Breast epithelium (tissue), 4 donors: ENCODE measurements around the gene IL1RAPL2. TPM values are rescaled to one million over a fixed set of nuclear protein-coding genes. Genes with fewer than 3 reads are reported as not detected.
"Not testable (repeated sequence)": the region's sequence is repeated elsewhere in the genome, so short reads cannot be mapped to it uniquely, and the experiment has no call there.

Source experiments
- DNase-seq, 2 donors: peaks; one replicate each; pipeline ENCODE4 v3.0.0-alpha.2; 2019; ENCODE audit warnings: low spot score in 2 of 2
- H3K27ac ChIP-seq, 2 donors: fragments of 200-600 bp; sonication (generic) in 1 of 2; one replicate each; pipeline ENCODE4 v1.5.1; 2016 to 2019; ENCODE audit warnings: mild to moderate bottlenecking in 1 of 2
- H3K27me3 ChIP-seq, 2 donors: fragments of 200-600 bp; sonication (generic) in 1 of 2; one replicate each; pipeline versions ENCODE4 v1.5.1 to v1.6.0; 2017 to 2019; ENCODE audit warnings: control low read depth in 1 of 2, mild to moderate bottlenecking in 1 of 2
- H3K36me3 ChIP-seq: fragments of 200-600 bp; one replicate; pipeline ENCODE4 v1.5.1; 2019
- H3K4me1 ChIP-seq, 2 donors: fragments of 200-600 bp; sonication (generic); one replicate each; pipeline ENCODE4 v1.5.1; 2016 to 2019; ENCODE audit warnings: control low read depth in 1 of 2
- H3K4me3 ChIP-seq, 3 donors: fragments of 200-600 bp; sonication (generic); 1 replicate in 2 of 3; 2 replicates in 1 of 3; pipeline ENCODE4 v1.5.1; 2016 to 2019; ENCODE audit warnings: mild to moderate bottlenecking in 3 of 3, moderate library complexity in 2 of 3
- H3K9me3 ChIP-seq, 2 donors: fragments of 200-600 bp; sonication (generic) in 1 of 2; one replicate each; pipeline ENCODE4 v1.5.1; 2016 to 2019; ENCODE audit warnings: control low read depth in 1 of 2
- POLR2A ChIP-seq: fragments of 450-650 bp; IDR thresholded peaks from one replicate; pipeline ENCODE4 v1.6.1; 2016; ENCODE audit warnings: antibody characterized with exemption, mild to moderate bottlenecking, moderate library complexity
- POLR2AphosphoS5 ChIP-seq, 3 donors: sonication (generic); formaldehyde crosslinking; IDR thresholded peaks; one replicate each; pipeline ENCODE4 v1.6.1; 2017; ENCODE audit warnings: antibody characterized with exemption in 3 of 3
- intact Hi-C: fragments of 100-400 bp; cut with DNase I; formaldehyde crosslinking; loops from one replicate; pipeline ENCODE4 v1.15.1; 2023; ENCODE audit warnings: low total_unique reads
- total RNA-seq, 3 donors: library from RNA; depleted of rRNA; stranded (reverse); fragments of >200 nt; gene quantifications; one replicate each; pipeline ENCODE4 v1.1.0, GENCODE V29; 2016
- TF ChIP-seq, protein P1 (sequence below), 3 donors: fragments of 450-650 bp; IDR thresholded peaks; one replicate each; pipeline ENCODE4 v1.5.1; 2016 to 2017; ENCODE audit warnings: antibody characterized with exemption in 3 of 3, mild to moderate bottlenecking in 3 of 3, moderate library complexity in 3 of 3

Gene IL1RAPL2
- total RNA-seq, 3 donors from 2014 or later: 0.44 to 0.66 TPM; not detected in 1

DNA sequence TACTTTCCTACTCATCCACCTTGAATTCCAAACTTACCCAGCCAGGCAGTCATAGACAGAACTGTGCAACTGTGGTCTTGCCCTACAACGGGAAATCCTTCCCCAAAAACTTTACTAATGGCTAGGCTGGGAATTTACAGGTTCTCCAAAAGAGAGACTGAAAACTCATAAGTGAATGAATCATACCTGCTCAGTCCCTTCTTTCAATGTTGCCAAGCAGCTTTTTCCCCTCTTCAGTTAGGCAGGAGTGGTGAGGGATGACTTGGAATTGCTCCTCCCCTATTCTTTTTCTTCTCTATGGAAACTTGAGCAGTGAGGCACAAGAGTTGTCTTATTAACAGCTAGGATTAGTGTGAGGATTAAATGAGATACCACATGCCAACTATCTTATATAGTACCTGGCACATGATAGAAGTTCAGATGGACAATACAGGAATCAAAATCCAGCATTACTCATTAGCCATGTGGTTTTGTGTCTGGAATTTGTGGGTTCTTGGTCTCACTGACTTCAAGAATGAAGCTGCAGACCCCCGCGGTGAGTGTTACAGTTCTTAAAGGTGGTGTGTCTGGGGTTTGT, 548.6 kb downstream of the IL1RAPL2 start:
- intact Hi-C loops: no loop called here
- no peak for DNase-seq
- peaks cover 0 to 15% of the 10 kb centered on the region in 2 donors for H3K27me3 ChIP-seq

DNA sequence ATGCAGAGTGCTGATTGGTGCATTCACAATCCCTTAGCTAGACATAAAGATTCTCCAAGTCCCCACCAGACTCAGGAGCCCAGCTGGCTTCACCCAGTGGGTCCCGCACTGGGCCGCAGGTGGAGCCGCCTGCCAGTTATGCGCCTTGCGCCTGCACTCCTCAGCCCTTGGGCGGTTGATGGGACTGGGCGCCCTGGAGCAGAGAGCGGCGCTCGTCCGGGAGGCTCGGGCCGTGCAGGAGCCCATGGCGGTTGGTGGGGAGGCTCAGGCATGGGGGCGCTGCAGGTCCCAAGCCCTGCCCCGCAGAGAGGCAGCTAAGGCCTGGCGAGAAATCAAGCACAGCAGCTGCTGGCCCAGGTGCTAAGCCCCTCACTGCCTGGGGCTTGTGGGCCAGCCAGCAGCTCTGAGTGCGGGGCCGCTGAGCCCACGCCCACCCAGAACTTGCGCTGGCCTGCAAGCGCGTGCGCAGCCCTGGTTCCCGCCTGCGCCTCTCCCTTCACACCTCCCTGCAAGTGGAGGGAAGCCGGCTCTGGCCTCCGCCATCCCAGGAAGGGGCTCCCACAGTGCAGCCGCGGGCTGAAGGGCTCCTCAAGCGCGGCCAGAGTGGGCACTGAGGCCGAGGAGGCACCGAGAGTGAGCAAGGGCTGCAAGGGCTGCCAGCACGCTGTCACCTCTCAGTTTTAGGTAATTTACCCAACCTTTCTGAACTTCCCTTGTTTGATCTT, 549.8 kb downstream of the IL1RAPL2 start:
- intact Hi-C loops, H3K9me3 ChIP-seq, H3K27ac ChIP-seq, H3K36me3 ChIP-seq, DNase-seq, H3K4me1 ChIP-seq, H3K4me3 ChIP-seq: not testable (repeated sequence)
- H3K27me3 ChIP-seq: peaks cover 0 to 16% of the 10 kb centered on the region in 2 donors

More for the DNA sequence above, 548.6 kb downstream of the IL1RAPL2 start:
- H3K27ac ChIP-seq: no peak overlapping the region
- H3K4me3 ChIP-seq: no peak overlapping the region
- no peak for TF ChIP-seq POLR2A
- no peak for TF ChIP-seq POLR2AphosphoS5 (IDR thresholded peaks at IDR 0.05)
- TF ChIP-seq, protein P1, sequence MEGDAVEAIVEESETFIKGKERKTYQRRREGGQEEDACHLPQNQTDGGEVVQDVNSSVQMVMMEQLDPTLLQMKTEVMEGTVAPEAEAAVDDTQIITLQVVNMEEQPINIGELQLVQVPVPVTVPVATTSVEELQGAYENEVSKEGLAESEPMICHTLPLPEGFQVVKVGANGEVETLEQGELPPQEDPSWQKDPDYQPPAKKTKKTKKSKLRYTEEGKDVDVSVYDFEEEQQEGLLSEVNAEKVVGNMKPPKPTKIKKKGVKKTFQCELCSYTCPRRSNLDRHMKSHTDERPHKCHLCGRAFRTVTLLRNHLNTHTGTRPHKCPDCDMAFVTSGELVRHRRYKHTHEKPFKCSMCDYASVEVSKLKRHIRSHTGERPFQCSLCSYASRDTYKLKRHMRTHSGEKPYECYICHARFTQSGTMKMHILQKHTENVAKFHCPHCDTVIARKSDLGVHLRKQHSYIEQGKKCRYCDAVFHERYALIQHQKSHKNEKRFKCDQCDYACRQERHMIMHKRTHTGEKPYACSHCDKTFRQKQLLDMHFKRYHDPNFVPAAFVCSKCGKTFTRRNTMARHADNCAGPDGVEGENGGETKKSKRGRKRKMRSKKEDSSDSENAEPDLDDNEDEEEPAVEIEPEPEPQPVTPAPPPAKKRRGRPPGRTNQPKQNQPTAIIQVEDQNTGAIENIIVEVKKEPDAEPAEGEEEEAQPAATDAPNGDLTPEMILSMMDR (IDR thresholded peaks at IDR 0.05): no peak
- H3K4me1 ChIP-seq: no peaks in the 10 kb centered on the region
- H3K36me3 ChIP-seq: no peaks in the 10 kb centered on the region
- H3K9me3 ChIP-seq: no peaks in the 10 kb centered on the region

DNA sequence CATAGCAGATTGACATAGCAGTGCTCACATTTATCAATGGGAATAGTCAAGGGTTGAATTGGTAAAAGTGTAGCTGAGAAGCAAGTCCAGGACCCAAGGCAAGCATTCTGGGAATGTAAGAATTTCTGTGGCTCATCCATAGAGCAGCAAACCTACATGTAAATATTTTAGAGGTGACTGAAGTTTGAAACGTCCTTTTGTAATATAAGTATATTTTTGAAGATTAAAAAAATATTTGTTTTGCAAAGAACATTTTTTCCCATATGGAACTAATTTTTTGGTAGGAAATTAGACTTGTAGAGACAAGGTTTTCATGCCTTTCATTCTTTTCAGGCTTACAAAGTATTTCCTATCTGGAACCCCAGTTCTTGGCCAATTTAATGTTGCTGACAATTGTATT, 550.5 kb downstream of the IL1RAPL2 start:
- Histone ChIP-seq H3K4me1 (no peaks in the 10 kb centered on the region), H3K27ac (no peak overlapping the region), H3K4me3 (no peak overlapping the region), H3K27me3 (peaks cover 0 to 21% of the 10 kb centered on the region in 2 donors), H3K9me3 (no peaks in the 10 kb centered on the region), H3K36me3 (no peaks in the 10 kb centered on the region)
- TF ChIP-seq, protein P1 (IDR thresholded peaks at IDR 0.05): no peak
- TF ChIP-seq POLR2AphosphoS5 (IDR thresholded peaks at IDR 0.05): no peak
- DNase-seq: no peak
- intact Hi-C loops: no loop called here

DNA sequence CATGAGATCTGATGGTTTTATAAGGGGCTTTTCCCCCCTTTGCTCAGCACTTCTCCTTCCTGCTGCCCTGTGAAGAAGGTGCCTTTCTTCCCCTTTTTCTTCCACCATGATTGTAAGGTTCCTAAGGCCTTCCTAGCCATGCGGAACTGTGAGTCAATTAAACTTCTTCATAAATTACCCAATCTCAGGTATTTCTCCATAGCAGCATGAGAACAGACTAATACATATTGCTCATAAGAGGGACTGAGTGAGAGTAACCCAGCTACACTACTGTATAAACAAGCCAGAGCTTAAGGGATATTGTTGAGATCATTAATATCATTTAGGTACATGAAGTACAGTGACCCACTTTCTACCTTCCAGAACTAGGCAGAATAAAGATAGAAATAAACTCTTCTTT, 551.6 kb downstream of the IL1RAPL2 start:
- Histone ChIP-seq H3K9me3 (no peaks in the 10 kb centered on the region), H3K36me3 (no peaks in the 10 kb centered on the region), H3K27ac (no peak overlapping the region), H3K27me3 (peaks cover 0 to 27% of the 10 kb centered on the region in 2 donors), H3K4me1 (no peaks in the 10 kb centered on the region), H3K4me3 (no peak overlapping the region)
- TF ChIP-seq, protein P1 (IDR thresholded peaks at IDR 0.05): no peak
- TF ChIP-seq POLR2A: no peak
- TF ChIP-seq POLR2AphosphoS5 (IDR thresholded peaks at IDR 0.05): no peak
- intact Hi-C loops: no loop called here
- no peak for DNase-seq

DNA sequence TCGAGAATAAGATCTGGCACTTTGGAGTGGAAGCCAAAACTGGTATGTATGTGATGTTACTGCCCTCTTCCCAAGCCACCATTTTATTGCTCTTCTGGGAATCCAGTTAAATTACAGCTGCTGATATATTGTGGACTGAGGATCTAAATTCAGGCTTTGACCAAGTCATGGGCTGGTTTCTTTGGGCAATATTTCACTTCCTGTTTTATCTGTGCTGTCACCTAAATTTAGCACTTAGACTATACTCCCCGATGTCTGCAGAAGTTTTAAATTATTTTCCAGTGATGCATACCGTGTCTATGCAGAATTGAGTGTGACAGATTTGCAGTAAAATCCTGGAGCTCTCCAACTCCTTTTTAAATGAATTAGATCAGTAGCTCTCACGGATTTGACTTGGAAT, 554.5 kb downstream of the IL1RAPL2 start:
- TF ChIP-seq, protein P1 (IDR thresholded peaks at IDR 0.05): no peak
- TF ChIP-seq POLR2AphosphoS5 (IDR thresholded peaks at IDR 0.05) (no peak), POLR2A (no peak)
- peaks cover 0 to 35% of the 10 kb centered on the region in 2 donors for H3K27me3 ChIP-seq
- no peak for DNase-seq
- intact Hi-C loops: no loop called here
- no peaks in the 10 kb centered on the region for H3K4me1 ChIP-seq
- H3K27ac ChIP-seq: no peak overlapping the region
- no peaks in the 10 kb centered on the region for H3K36me3 ChIP-seq
- no peaks in the 10 kb centered on the region for H3K9me3 ChIP-seq
- no peak overlapping the region for H3K4me3 ChIP-seq
